CD4-positive, alpha-beta T cell treated with Interleukin-15 for 1 hour (primary cell): Measurements from ENCODE around the gene OLFML3.
"Not testable (repeated sequence)": the region's sequence is repeated elsewhere in the genome, so short reads cannot be mapped to it uniquely, and the experiment has no call there.

Experiments
- DNase-seq: peaks from one replicate; pipeline ENCODE4 v3.0.0-alpha.2; 2020

Gene OLFML3

GRCh38 chr1:113993766-113994165 is 14.5 kb downstream of the OLFML3 start:
- no peak for DNase-seq

- no peak for DNase-seq
Observed at GRCh38 chr1:113995382-113995781, 16.1 kb downstream of the OLFML3 start.

- DNase-seq: no peak
Observed at GRCh38 chr1:113998361-113998760, 19.1 kb downstream of the OLFML3 start.

GRCh38 chr1:113999233-113999632 is 20.0 kb downstream of the OLFML3 start:
- no peak for DNase-seq

GRCh38 chr1:113999799-114000198 is 20.5 kb downstream of the OLFML3 start:
- DNase-seq: no peak

GRCh38 chr1:114000406-114000805 is 21.1 kb downstream of the OLFML3 start:
- no peak for DNase-seq

GRCh38 chr1:114002492-114003239 is 23.4 kb downstream of the OLFML3 start:
- no peak for DNase-seq

- DNase-seq: no peak
Observed at GRCh38 chr1:114003431-114003830, 24.2 kb downstream of the OLFML3 start.

- not testable (repeated sequence) for DNase-seq
Observed at GRCh38 chr1:114006825-114007224, 27.6 kb downstream of the OLFML3 start.

GRCh38 chr1:114008480-114008941 is 29.2 kb downstream of the OLFML3 start:
- DNase-seq: no peak

- DNase-seq: no peak
Observed at GRCh38 chr1:114008993-114009392, 29.7 kb downstream of the OLFML3 start.

GRCh38 chr1:114009393-114009792 is 30.1 kb downstream of the OLFML3 start:
- no peak for DNase-seq

- DNase-seq: no peak
Observed at GRCh38 chr1:114010433-114011184, 31.3 kb downstream of the OLFML3 start.

- no peak for DNase-seq
Observed at GRCh38 chr1:114011796-114012195, 32.5 kb downstream of the OLFML3 start.

- DNase-seq: no peak
Observed at GRCh38 chr1:114015075-114015474, 35.8 kb downstream of the OLFML3 start.

- not testable (repeated sequence) for DNase-seq
Observed at GRCh38 chr1:114019724-114020123, 40.5 kb downstream of the OLFML3 start.

- no peak for DNase-seq
Observed at GRCh38 chr1:114021665-114022099, 42.4 kb downstream of the OLFML3 start.

GRCh38 chr1:114022877-114023276 is 43.6 kb downstream of the OLFML3 start:
- no peak for DNase-seq

- DNase-seq: no peak
Observed at GRCh38 chr1:114023377-114023776, 44.1 kb downstream of the OLFML3 start.

- DNase-seq: no peak
Observed at GRCh38 chr1:114024049-114024448, 44.8 kb downstream of the OLFML3 start.

GRCh38 chr1:114025609-114026401 is 46.5 kb downstream of the OLFML3 start:
- no peak for DNase-seq

- DNase-seq: no peak
Observed at GRCh38 chr1:114026797-114027196, 47.5 kb downstream of the OLFML3 start.
